ENCODE data around the gene MYO18B.

The MYO18B gene

DNA sequence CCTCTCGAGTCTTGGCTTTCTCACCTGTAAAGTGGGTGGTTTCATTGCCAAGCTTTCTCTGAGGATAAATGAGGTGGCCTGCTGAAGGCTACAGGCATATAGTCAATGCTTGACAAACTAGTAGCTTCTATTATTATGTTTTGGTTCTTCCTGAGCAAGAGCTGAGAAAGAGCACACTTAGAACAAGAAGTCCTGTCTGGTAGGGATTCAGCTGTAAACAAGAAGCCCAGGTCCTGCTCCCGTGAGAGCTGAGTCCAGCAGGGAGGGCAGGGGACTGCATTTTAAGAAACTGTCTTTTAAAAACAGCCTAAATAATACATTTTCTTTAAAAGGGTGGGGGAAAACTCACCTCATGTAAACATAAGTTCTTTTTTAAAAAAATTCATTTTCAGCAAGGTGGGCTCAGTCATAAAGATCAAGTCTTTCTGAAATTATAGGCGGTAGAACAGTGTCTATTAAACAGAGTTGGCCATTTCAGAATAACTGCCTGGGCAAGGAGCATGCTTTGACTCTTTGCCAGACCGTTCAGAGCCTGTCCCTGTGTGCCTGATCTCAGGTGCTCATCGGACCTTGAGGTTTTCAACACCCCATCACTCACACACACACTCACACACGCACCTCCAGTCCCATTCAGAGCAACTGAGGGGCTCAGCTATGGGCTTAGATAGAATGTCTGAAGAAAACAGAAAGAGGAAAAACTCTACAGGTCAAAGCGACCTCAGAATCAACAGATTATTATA lies 29.2 kb upstream of the MYO18B start:
- DNase-seq (ENCODE audit: low spot score): no peak

GRCh38 chr22:25714070-25714469 lies 27.9 kb upstream of the MYO18B start:
- DNase-seq (ENCODE audit: low spot score): no peak

- no peak for DNase-seq (ENCODE audit: low spot score)
Observed at GRCh38 chr22:25714739-25715138, 27.2 kb upstream of the MYO18B start.

- DNase-seq (ENCODE audit: low spot score): no peak
Observed at GRCh38 chr22:25716637-25717036, 25.4 kb upstream of the MYO18B start.

GRCh38 chr22:25718135-25718840 lies 23.7 kb upstream of the MYO18B start:
- peak; percentile 14 for DNase-seq (ENCODE audit: low spot score)

GRCh38 chr22:25722223-25722622 lies 19.8 kb upstream of the MYO18B start:
- no peak for DNase-seq (ENCODE audit: low spot score)

DNA sequence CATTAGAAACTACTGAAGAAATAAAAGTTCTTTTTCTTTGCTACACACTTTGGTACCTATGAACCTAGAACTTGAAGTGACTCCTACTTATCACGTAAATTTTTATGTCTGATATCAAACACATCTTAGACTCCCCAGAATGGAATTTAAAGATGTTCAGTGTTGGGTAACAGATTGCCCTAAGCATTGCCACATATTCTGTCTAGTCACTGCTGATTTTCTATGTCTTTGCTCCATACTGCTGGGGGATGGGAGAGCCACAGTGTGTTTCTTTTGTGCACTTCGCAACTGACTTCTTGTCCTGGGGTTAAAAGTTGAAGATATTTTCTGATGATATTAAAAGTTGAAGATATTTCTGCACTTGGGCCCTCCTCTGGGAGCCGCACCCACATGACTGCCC lies 19.4 kb upstream of the MYO18B start:
- no peak for DNase-seq (ENCODE audit: low spot score)

DNA sequence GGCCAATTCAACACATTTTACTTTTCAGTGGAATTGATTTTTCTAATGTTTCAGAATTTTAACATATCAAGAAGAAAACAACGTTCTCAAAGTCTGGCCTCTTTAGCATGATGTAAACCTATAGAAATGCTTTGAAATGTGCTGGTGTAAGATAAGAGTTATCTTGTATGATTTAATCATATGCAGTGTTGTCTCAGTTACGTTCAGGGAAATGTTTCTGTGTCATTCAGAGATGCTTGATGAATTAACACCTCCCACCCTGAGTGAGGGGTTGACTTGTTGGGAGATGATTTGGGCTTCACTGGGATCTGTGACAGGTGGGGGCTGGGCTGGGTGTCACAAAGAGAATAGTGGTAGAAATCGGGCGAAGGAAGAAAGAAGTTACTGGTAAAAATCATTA lies 15.7 kb upstream of the MYO18B start:
- DNase-seq (ENCODE audit: low spot score): no peak

DNA sequence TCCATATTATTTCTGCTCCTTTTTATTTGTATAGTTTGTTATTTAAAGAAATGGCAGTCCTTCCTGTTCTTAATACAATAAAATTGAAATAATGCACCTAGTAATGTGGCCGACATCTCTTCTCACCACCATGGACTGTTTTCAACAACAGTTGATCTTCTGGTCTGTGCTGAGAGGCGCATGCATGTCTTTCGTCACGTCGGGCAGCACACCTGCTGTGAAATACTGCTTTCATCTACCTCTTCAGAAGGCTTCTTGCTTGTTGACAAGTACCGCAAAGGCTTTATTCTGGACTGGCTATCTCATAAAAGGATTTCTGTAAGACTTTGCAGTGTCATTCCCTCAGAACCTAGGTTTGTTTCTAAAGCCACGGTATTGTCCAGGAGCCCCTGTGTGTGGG lies 13.9 kb upstream of the MYO18B start:
- no peak for DNase-seq (ENCODE audit: low spot score)

DNA sequence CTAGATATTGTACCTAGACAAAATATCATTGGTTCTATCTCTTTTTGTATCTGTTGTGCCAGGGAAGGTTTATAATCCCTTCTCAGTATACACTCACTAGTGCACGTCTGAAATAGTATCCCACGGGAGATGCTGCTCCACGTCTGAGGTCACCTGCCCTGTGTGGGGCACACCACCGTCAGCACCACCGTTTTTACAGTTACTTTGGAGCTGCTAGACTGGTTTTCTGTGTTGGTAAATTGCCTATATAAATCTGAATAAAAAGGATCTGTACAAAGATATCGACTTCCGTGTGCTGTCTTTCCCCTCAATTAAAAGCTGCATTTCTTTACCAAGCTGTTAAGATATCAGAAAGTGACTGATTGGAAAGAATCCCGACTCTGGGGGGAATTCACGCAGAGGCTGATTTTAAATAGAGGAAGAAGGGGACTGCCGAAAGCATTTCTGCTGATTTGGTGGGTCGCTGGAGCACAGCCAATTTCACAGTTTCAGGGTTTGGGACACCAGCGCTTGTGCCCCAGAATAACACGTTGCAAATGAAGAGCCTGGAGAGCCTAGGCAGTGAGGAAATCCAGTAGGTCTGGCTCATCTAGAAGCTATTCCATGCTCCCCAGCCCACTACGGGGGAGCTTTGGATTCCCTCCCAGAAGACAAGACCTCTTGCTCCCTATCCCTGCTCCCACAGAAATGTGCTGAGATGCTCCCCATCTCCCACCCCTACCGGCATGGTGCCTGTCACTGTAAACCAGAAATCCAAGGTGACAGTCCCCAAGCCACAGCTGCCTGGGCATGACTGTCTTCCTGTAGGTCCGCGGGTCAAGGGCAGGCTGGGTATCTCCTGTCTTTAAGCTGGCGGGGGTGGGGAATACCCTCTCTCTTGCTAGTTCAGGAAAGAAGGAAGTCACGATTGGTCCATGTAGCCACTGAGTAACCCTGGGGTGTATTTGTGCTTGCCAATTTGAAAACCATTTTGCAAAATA lies 12.7 kb upstream of the MYO18B start:
- no peak for DNase-seq (ENCODE audit: low spot score)

GRCh38 chr22:25735650-25736049 lies 6.3 kb upstream of the MYO18B start:
- no peak for DNase-seq (ENCODE audit: low spot score)

DNA sequence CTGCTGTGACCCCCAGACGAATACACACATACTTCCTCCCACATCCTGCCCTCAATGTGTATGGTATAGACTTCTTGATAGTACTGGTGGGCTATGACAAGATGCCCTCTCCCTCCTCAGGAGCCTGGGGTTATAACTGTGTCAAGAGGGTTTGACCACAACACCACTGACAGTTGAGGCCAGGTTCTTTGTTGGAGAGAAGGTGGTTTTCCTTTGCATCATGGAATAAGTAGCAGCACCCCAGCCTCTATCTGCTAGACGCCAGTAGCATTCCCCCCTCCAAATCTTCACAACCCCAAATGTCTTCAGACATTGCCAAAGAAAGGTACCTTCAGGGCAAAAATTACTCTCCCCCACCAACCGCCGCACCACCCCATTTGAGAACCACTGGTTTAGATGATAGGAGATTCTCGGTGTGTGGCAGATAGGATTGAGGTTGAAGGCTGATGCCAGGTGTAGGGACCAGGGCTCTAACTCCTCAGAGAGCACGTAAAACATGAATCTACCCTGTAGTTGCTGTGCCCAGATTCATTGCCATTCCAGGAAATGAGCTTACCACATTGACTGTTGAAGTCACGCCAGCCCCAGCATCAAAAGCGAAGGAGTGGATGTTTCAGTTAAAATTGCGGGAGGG lies 5.5 kb upstream of the MYO18B start:
- DNase-seq (ENCODE audit: low spot score): no peak

DNA sequence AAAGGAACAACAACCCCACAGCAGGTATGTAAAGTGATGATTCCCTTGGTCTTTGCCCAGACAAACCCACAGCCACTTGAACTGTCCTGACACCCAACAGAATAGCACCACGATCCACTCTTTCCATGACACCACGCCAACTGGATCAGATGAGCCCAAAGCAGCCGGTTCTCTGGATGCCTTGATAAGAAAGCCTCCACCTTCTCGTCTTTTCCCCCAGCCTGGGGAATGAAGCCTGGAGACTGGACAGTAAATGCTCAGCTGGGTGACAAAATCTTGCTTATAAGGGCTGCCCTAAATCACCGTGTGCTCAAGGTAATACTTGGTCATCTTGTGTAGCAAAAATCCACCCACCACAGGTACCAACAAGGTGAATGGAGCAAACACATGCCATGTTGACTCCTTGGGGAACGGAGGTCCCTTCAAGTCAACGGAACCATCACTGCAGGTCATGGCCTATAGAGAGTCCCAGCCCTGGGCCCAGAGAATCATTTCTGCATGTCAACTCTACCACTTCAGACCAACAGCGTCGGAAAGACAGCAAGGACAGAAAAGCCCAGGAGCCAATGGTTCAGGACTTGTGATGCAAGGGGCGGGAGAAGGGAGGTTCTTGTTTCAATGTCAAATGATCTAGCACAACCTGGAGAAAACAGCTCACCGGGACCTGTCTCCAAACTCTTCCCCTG lies 2.2 kb upstream of the MYO18B start:
- DNase-seq (ENCODE audit: low spot score): no peak

GRCh38 chr22:25742918-25743708 lies 1.1 kb downstream of the MYO18B start:
- no peak for DNase-seq (ENCODE audit: low spot score)

GRCh38 chr22:25744694-25745093 lies 2.7 kb downstream of the MYO18B start:
- DNase-seq (ENCODE audit: low spot score): no peak

GRCh38 chr22:25745341-25746011 lies 3.5 kb downstream of the MYO18B start:
- peak; percentile 47 for DNase-seq (ENCODE audit: low spot score)

DNA sequence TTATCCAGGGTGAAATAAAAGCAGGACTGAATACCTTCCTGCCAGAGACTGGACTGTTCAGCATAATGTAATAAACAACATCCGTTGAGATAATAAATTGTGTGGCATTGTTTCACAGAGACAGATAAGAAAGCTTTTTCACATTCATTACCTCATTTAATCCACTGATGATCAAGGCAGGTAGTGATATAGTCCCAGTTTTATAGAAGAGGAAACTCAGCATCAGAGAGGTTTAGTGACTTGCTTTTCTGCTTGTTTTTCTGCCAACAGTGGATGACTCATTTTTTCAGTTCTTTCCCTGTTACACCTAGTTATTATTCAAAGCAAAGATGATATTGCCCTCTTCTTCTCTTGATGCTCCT lies 4.0 kb downstream of the MYO18B start:
- DNase-seq (ENCODE audit: low spot score): no peak

DNA sequence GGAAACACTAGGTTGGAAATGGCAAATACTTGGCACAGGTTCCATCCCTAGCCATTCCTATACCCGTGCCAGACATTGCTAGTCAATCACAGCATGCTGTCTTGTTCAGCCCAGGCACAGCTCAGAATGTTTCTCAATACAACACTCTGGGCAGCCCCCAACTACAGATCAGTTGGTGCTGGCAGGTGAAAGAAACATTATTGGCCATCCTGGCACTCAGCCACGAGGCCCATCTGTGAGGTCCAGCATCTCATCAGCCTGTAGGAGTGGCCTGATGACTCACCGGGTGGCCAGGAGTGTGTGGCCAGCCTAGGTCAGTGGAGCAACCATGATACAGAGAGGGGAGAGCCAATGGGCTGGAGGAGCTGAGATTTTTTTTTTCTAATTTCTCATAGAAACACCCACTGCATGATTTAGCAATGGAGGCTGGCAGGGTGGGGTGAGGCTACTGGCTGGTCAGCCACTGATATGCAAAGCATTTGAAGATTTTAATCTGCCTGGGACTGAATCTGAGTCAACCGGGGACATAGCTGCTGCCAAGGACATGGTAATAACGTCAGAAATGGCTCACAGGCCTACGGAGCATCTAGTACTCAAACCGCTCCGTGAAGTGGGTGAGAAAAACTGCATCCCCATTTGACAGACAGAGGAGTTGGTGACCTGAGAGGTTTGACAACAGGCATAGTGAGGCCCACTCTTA lies 5.4 kb downstream of the MYO18B start:
- DNase-seq (ENCODE audit: low spot score): peak; percentile 95

- DNase-seq (ENCODE audit: low spot score): no peak
Observed at GRCh38 chr22:25748140-25748539, 6.2 kb downstream of the MYO18B start.

DNA sequence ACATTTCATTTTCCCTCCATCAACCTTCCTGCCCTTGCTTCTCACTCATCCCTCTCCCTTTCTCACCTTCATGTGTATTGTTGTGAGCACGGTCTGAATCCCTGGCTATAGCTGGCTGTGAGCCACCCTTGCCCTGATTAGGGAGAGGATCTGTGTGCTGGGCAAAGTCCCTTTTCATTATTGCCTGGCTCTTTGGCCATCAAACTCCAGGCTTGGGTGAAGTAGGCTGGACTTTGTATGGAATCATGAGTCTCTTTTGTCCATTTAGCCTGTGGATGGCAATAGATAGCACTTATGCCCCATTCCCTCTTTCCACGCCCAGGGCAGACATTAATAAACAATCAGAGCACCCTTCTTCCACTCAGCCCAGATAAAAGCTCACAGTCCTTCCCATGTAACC lies 6.7 kb downstream of the MYO18B start:
- no peak for DNase-seq (ENCODE audit: low spot score)

Data from hepatic stellate cell (primary cell).